GM20000 (cell line): Measurements from ENCODE around the gene C16orf74.

ENCODE experiments used
- DNase-seq: peaks from one replicate; pipeline ENCODE4 v3.0.0; 2012; ENCODE audit warnings: low spot score
- TF ChIP-seq, protein P1 (sequence below): IDR thresholded peaks from 2 replicates; pipeline ENCODE4 v1.5.1; 2012; ENCODE audit warnings: mild to moderate bottlenecking, control low read depth; ENCODE audit errors: extremely low read depth, missing control alignments

C16orf74 gene

DNA sequence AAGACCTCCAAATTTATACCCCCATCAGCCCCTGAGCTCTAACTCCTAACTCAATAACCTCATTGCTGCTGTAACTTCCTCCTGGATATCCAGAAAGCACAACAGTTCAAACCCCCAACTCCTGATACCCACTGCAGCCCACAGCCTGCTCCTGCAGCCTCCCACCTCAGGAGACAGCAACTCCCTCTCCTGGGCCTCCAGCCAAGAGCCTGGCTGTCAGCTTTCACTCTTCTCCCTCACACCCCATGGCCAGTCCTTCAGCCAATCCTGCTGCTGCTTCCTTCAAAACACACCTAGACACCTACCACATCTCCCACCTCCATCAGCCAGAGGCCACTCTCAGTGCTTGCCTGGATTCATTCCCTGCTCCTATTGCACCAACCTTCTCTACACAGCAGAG lies 67.5 kb downstream of the C16orf74 start:
- DNase-seq = no peak
- TF ChIP-seq, protein P1, sequence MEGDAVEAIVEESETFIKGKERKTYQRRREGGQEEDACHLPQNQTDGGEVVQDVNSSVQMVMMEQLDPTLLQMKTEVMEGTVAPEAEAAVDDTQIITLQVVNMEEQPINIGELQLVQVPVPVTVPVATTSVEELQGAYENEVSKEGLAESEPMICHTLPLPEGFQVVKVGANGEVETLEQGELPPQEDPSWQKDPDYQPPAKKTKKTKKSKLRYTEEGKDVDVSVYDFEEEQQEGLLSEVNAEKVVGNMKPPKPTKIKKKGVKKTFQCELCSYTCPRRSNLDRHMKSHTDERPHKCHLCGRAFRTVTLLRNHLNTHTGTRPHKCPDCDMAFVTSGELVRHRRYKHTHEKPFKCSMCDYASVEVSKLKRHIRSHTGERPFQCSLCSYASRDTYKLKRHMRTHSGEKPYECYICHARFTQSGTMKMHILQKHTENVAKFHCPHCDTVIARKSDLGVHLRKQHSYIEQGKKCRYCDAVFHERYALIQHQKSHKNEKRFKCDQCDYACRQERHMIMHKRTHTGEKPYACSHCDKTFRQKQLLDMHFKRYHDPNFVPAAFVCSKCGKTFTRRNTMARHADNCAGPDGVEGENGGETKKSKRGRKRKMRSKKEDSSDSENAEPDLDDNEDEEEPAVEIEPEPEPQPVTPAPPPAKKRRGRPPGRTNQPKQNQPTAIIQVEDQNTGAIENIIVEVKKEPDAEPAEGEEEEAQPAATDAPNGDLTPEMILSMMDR = no peak

DNA sequence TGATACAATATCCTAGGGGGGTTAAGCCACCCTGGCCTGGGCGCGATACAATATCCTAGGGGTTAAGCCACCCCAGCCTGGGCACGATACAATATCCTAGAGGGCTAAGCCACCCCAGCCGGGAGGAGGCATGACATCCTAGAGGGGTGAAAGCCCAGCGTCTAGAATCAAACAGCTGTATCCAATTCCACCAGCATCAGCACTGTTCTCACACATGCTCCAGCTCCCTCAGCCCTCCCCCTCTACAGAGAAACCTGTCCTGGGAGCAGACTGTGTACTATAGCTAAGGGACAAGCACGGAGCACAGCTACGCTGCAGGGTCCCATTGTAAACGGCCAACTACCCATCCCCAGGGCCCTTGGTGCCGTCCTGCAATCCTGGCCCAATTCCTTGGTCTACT lies 68.4 kb downstream of the C16orf74 start:
- DNase-seq = no peak
- TF ChIP-seq, protein P1 = no peak

DNA sequence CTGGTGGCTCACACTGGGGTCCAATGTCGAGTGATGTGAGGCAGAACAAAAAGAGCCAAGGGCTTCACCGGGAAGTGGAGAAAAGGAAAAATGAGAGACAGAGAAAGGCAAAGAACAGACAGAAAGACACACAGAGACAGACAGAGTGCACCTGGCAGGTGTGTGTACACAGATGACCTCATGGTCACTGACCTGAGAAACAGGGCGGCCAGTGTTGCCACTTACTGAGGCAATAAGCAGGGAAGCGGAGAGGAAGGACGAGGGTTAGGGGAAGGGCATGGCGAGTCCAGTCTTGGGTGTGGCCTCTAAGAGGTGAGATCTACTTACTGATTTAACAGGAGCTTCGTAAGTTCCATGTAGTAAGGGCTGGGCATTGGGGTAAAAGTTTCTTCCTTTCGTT lies 69.6 kb downstream of the C16orf74 start:
- TF ChIP-seq, protein P1 = no peak
- DNase-seq = no peak

DNA sequence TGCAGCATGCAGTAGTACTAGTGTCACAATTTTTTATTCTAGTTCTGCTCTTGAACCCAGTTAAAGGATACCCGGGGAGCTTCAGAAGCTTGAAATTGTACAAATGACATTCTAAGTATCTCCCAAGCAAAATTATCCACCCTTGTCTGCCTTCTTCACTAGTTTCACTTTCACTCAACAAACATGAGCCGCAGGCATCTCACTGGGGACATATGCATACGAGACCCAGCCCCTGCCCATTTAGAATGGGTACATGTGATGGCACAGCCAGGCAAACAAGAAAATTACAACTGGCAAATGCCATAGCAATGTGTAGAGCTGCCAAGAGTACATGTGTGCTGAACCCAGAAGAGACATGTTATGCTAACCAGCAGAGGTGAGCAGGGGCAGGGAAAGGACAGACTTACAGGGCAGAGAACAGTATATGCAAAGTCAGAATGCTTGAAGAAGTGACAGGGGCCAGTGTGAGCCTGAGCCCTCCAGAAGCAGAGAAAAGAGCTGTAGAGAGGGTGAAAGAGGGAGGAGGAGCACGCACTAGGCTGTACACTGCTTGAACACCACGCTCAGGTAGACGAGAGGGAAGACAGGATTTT lies 70.4 kb downstream of the C16orf74 start:
- TF ChIP-seq, protein P1 = no peak

DNA sequence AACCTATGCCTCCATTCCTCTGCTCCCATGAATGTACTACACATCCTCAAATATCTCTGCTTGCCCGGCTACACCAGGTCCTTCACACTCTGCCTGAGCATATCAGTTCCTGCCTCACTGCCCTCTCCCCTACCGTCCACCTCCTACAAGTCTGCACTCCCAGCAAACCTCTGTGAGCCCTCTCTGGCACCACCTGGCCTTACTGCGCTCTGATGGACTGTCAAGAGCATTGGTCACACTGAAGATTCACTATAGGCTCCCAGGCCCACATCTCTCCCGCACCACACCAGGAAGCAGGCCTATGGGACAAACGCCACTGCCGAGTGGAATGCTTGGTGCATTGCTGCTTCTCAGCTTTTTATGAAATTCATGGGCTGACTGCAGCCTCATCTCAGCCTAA lies 71.0 kb downstream of the C16orf74 start:
- TF ChIP-seq, protein P1 = no peak
- no peak for DNase-seq

More for the DNA sequence above, 70.4 kb downstream of the C16orf74 start:
- DNase-seq = no peak

DNA sequence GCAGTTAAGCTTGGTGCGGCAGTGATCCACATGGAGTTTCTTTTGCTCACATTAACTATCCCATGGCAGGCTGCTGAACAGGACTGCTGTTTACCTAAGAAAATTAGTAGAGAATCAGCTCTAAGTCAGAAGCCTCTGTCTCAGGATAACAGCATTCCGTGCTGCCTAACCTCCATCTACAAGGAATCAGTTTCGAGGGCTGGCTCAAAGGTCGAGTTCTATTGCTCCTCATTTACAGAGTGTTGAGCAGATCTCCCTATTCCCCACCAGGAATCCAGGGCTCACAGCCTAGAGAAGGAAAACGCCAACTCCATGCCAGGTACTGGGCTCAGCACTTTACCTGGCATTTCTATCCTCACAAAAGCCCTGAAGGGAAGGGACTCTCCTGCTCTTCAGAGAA lies 72.1 kb downstream of the C16orf74 start:
- no peak for DNase-seq
- TF ChIP-seq, protein P1 = no peak

DNA sequence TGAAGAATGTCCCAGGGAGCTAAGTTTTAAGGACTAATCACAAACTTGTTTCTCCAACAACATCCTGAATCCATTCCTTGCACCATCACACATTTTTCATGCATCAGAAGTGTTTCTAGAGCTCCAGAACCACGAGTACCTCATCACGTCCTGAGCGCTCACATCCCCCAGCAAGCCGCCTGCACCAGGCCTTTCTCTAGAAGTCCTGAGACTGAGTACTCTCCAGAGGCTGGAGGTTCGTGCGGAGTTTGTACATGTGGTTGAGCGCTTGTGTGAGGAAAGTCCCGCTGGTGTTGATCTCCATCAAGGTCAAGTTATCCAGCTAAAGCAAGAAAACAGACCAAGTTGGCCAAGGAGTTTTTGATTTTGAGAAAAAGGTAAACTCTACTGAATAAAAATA lies 72.9 kb downstream of the C16orf74 start:
- DNase-seq = no peak
- TF ChIP-seq, protein P1 = no peak
